Measurements from ENCODE around the gene PNMA5.
A peak's percentile ranks its signal among the peaks of the same experiment; 100 is the strongest.
"Not testable (repeated sequence)": the region's sequence is repeated elsewhere in the genome, so short reads cannot be mapped to it uniquely, and the experiment has no call there.

PNMA5 gene

DNA sequence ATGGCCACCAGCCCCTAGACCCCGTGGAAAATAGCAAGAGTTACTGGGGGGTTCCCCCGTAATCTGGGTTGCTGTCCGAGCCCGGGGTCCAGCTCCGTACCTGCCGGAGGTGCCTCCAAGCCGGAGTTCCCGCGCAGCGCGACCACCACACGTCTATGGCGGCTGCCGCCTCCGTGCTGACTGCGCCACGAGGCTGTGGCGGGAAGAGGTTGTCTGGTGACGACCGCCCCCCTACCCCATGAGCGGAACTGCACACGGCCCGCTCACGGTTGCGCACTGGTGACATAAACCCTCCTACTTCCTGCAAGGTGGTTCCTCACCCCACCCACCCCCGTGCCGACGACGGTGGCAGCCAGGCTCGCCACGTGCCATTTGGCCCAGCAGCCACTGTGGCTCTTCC lies at the start of gene PNMA5:
Gene PNMA5 (minus strand): TSS at position 184 of the 400 bp plus-strand sequence. CDS start 2,518 bp downstream, outside the sequence.
- DNase-seq (ENCODE audit: low read depth in 3 of 3) = no peak

DNA sequence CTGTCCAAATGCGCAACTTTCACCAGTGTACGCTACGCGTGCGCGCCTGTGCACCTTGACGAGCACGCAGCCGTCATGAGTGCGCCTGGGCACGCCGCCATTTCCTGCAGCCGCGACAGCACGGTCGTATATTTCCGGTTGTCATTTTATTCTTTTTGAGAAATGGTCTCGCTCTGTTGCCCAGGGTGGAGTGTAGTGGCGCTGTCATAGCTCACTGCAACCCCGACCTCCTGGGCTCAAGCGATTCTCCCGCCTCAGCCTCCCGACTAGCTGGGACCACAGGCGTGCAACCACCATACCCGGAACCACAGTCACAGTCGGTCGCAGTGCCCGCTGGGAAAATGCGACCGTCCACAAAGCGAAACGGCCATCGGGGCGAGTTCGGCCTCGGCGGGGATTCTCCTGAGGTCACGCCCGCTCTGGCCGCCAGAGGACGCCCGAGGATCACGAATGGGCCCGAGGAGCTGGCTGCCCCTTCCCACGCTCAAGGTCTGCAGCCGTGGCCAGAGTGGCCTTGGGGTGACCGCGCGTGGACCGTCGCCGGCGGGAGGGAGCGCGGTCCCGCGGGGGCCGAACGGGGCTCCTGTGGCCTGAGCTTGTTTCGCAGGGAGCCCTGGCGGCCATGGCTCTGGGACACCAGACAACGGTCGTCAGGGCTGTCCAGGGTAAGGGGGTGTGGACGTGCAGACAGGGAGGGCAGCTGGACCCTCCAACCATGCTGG lies 38.6 kb upstream of the PNMA5 start:
- peak; percentile 27 to 37 (median 27) for DNase-seq (ENCODE audit: low read depth in 3 of 3)

DNA sequence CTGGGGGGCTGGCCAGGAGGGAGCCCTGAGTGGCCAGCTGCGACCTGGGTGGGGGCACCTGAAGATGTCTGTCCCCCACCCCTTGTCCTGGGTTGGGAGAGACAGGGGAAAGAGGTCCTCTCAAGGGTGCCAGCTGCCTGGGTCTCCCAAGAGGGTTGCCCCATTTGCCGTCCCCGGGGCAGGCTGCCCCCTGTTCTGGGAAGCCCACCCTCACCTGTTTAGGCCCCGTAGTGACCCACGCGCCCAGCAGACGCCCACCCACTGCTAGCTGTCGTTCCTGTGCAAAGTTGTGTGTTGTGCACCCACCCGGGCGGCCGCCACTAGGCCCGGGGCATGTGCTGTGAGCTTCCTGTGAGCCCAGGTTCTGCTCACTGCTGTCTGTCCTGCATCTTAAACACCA lies 36.9 kb upstream of the PNMA5 start:
- no peak for DNase-seq (ENCODE audit: low read depth in 3 of 3)

DNA sequence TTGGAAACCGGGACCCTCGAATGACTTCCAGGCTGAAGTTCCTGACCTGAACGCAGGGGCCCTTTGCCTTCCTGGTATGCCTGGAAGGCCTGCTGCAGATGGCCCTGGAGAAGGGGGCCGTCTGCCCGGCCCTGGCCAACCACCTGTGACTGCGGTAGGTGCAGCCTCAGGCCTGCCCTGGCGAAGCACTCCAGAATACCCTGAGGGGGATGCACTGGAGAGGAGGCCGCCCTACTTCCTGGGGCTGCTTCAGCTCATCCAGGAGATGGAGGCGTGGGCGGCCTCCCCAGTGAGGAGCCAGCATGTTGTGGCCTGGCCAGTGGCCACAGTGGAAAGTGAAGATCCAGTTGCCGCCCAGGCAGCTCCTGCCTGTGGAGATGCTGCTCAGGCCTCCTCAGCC lies 36.0 kb upstream of the PNMA5 start:
- DNase-seq (ENCODE audit: low read depth in 3 of 3) = no peak

DNA sequence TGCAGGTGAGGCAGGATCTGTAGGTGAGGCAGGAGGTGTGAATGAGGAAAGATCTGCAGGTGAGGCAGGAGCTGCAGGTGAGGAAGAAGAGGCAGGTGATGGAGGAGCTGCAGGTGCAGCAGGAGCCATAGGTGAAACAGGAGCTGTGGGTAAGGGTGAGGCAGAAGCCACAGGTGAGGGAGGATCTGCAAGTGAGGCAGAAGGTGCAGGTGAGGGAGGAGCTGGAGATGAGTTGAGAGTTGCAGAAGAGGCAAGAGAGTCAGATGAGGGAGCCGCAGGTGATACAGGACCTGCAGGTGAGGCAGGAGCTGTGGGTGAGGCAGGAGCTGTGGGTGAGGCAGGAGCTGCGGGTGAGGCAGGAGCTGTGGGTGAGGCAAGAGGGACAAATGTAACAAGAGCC lies 35.2 kb upstream of the PNMA5 start:
- no peak for DNase-seq (ENCODE audit: low read depth in 3 of 3)

DNA sequence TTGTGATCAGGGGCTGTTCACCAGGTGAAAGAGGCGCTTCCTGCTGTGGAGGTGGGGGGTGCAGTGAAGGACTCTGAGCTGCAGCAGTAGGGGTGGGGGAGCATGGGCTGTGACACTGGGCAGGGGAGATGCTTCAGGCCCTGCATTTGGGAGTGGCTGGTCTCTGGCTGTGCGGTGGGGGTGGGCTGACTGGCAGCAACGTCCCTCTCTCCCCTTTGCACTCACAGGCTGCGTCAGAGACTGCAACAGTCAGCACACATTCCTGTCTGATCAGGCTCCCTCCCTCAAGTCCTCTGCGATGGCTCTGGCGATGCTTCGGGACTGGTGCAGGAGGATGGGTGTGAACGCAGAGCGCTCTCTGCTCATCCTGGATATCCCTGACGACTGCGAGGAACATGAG lies 34.6 kb upstream of the PNMA5 start:
- not testable (repeated sequence) for DNase-seq (ENCODE audit: low read depth in 3 of 3)

DNA sequence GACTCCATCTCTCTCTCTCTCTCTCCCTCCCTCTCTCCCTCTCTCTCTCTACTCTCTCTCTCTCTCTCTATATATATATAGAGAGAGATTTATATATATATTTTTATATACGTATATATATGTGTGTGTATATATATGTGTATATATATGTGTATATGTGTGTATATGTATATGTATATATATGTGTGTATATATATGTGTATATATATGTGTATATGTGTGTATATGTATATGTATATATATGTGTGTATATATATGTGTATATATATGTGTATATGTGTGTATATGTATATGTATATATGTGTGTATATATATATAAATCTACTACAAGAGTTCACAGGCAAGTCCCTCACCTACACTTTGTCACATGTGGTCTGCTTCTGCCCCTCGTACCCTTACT lies 32.6 kb upstream of the PNMA5 start:
- DNase-seq (ENCODE audit: low read depth in 3 of 3) = not testable (repeated sequence)

DNA sequence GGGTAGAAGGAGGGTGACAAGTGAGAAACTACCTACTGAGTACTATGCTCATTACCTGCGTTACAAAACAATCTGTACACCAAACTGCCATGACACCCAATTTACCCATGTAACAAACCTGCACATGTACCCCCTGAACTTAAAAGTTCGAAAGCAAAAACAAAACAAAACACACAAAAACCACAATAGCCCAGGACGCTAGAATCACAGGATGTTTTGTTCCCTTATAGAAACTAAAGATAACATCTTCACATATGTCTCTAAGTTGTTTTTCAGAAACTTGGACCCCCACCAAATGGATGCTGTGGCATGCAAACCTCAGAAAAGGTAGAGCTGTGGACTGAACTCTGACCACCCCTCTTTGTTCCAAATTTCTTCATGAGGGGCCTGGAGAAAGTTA lies 25.2 kb upstream of the PNMA5 start:
- DNase-seq (ENCODE audit: low read depth in 3 of 3) = no peak

DNA sequence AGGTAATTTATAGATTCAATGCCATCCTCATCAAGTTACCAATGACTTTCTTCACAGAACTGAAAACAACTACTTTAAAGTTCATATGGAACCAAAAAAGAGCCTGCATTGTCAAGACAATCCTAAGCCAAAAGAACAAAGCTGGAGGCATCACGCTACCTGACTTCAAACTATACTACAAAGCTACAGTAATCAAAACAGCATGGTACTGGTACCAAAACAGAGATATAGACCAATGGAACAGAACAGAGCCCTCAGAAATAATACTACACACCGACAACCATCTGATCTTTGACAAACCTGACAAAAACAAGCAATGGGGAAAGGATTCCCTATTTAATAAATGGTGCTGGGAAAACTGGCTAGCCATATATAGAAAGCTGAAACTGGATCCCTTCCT lies 23.3 kb upstream of the PNMA5 start:
- not testable (repeated sequence) for DNase-seq (ENCODE audit: low read depth in 3 of 3)

DNA sequence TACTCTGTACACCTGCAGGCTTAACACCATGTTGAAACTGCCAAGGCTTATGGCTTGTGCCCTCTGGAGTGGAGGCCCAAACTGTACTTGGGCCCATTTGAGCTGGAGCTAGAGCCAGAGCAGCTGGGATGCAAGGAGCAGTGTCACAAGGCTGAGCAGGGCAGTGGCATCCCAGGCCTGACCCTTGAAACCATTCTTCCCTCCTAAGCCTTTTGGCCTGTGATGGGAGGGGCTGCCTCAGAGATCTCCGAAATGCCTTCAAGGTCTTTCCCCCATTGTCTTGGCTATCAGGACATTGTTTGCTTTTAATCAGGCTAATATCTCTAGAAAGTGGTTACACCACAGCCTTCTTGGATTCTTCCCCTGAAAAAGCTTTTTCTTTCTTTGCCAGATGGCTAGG lies 10.9 kb upstream of the PNMA5 start:
- no peak for DNase-seq (ENCODE audit: low read depth in 3 of 3)

DNA sequence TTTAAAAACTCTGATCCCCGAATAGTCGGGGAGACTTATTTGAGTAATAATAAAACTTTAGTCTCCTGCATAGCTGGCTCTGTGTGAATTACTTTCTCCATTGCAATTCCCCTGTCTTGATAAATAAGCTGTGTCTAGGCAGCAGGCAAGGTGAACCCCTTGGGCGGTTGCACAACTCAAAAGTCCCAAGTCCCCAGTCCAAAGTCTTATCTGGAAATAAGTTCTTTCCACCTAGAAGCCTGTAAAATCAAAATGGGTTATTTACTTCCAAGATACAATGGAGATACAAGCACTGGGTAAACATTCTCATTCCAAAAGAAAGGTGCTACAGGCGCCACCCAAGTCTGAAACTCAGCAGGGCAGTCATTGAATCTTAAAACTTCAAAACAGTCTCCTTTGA lies 10.1 kb upstream of the PNMA5 start:
- no peak for DNase-seq (ENCODE audit: low read depth in 3 of 3)

DNA sequence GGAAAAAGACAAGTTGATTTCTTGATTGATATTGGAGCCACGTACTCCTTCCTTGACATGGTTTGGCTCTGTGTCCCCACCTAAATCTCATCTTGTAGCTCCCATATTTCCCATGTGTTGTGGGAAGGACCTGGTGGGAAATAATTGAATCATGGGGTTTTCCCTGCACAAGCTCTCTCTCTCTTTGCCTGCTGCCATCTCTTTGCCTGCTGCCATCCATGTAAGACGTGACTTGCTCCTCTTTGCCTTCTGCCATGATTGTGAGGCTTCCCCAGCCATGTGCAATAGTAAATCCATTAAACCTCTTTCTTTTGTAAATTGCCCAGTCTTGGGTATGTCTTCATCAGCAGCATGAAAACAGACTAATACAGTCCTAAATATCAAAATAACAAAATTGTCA lies 8.3 kb upstream of the PNMA5 start:
- not testable (repeated sequence) for DNase-seq (ENCODE audit: low read depth in 3 of 3)

DNA sequence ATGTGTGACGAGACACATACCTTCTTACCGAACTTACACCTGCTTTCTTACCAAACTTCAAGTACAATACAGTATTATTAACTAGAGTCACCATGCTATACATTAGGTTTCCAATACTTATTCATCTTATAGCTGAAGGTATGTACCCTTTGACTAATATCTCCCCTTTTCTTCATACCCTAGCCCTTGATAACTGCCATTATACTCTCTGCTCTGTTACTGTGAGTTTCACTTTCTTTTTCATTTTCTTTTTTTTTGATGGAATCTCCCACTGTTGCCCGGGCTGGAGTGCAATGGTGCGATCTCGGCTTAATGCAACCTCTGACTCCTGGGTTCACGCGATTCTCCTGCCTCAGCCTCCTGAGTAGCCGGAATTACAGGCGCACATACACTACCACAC lies 3.4 kb upstream of the PNMA5 start:
- no peak for DNase-seq (ENCODE audit: low read depth in 3 of 3)

DNA sequence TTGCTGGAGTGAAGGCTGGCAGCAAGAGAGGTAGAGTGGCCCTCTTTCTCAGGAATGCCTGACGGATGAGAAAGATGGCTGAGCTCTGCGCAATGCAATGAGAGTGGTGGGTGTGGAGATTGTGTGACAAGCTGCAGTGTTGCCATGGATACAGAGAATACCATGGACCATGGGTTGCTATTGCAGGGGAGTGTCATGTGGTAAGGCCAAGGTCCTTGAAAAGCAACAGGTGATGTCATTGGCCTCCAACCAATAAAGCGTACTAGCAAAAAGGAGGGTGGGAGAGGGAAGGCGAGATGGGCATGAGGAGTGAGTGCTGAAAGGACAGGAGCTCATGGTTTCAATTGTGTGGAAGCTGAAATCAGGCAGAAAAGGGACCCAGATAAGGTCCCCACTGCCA lies 1.8 kb downstream of the PNMA5 start:
- no peak for DNase-seq (ENCODE audit: low read depth in 3 of 3)

DNA sequence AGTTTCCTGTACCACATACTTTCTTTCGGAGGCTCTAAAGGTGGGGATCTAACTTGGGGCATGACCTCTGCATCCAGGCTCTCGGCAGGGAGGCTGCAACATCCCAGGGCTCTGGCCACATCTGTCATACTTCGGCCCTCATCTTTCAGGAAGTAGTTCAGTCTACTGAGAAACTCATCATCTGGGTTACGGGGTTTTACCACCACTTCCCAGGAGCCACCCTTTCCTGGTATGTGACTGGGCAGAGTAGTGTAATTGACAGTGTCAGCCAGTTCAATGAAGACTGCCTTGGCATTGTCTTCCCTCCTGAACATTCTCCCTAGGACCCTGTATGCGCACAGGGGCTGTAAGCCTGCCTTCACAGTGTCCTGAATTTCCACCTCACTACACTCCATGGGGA lies 2.8 kb downstream of the PNMA5 start:
- DNase-seq (ENCODE audit: low read depth in 3 of 3) = no peak

DNA sequence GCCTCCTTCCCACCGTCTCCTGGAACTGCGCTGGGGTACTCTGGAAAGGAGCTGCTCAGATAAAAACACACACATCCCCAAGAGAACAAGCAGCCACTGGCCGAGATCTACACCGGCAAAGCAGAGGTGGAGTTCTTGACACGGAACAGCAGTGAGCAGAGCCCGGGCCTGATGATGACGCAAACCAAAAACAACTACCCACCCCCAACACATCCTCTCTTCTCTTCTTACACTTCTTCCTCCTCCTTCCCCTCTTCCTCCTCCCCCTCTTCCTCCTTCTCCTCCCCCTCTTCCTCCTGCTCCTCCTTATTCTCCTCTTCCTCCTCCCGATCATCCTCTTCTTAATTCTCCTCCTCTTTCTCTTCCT lies 4.6 kb downstream of the PNMA5 start:
- DNase-seq (ENCODE audit: low read depth in 3 of 3) = no peak

DNA sequence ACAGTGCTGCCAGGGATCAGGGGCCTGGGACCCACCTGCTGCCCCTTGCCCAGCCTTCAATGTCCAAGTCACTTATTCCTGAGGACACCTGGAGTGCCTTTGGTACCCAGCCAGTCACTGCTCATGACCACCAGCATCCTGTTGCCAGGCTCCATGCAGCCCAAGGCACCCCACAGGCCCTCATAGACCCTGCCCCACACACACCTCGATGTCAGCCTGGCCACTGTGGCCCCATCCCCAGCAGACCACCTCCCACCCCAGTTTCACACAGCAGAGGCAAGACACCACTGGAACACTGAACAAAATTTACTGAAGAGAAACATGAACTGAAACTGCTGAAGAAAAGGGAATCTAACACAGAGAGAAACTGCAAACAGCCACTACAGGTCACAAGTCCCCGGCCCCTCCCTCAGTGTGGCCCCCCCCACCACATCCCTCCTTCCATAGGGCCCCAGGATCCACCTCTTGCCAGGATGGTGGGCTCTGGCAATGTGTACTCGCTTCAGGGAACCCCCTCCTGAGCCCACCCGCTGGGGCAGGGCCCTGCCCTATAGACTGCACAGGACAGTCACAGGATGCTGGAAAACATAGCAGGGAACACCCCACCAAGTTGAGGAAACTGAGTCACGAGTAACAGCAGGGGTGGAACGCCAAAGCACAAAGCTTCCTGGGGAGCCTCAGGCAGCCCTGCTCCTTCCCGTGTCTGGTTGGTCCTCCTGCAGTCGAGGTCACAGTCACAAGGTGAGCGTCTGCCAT lies 5.2 kb downstream of the PNMA5 start:
- DNase-seq (ENCODE audit: low read depth in 3 of 3) = no peak

DNA sequence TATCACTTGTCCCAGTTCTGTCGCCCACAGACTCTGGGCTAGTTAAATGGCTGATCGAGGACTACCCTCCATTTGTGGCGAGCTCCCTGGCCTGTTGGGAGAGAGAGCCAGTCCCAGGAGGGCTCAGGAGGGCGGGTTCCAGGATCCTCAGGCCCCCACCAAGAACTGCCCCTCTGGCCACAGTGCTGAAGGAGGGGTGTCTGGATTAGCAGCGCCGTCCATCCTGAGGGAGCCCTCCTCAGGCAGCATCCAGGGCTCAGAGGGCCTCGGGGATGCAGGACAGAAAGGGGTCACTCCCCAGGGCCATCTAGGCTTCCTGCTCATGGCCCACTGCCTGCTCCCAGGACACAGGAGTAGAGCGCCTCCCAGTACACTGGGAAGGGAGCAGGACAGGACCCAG lies 6.1 kb downstream of the PNMA5 start:
- DNase-seq (ENCODE audit: low read depth in 3 of 3) = no peak

DNA sequence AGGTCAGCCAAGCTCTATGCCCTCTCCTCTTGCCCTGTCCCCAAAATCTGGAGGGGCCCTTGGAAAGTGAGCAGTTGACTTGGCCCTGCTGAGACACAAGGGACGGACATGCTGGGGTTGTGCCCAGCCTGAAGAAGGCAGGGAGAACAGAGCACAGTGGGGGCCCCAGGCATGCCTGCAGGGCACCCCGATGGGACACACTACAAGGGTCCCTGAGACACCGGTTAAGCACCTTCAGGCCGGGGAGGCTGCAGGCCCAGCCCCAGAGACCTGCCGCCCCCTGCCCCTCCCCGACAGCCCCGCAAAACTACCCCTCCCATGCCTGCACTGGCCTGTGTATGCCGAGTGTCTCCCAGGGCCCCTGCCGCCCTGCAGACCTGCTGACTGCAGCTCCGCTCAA lies 6.8 kb downstream of the PNMA5 start:
- DNase-seq (ENCODE audit: low read depth in 3 of 3) = not testable (repeated sequence)

DNA sequence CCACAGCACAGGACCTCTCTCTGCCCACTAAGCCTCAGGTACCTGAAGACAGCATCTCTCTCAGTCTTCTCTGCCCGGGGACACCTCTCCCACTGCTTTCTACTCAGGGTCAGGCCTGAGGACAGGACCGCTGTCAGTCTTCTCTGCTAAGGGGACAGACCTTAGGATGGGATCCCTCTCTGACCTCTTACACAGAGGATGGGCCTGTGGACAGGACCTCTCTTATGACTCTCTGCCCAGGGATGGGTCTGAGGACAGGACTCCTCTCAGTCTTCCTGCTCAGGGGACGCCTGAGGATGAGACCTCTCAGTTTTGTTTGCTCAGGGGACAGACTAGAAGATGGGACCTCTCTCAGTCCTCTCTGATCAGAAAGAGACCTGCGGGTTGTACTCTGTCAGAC lies 8.5 kb downstream of the PNMA5 start:
- DNase-seq (ENCODE audit: low read depth in 3 of 3) = not testable (repeated sequence)

DNA sequence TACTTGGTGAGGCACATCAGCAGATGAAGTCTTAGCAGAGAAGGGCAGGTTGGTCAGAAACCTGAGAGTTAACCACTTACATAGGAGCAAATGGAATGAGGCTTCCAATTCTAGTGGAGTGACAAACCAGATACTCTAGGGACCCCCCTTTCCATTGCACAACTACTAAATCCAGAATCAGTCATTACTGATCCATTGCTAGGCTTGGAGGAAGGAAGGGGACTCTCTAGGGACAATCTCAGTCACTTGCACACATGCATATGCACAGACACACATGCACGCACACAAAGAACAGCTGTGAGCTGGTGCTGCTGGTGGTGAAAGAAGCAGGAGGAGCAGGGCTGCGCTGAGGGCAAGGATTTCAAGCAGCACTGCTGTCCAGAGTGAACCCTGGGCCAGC lies 25.7 kb downstream of the PNMA5 start:
- no peak for DNase-seq (ENCODE audit: low read depth in 3 of 3)

DNA sequence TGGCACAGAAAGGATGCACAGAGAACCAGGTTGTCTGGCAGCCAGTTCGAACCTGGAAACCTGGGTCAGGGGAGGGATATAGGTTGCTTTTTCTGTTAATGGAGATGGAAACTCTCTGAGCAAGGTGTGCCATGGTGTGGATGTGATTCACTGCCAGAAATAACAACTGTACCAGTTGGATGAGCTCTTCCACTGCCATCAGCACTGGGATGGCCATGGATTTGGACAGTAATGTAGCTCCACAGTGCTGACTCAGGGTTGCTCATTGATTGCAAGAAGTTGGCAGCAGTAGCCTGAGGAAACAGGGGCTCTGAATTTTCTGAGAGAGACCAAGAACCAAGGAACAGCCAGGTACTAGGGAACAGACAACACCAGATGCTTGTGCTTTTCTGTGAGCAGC lies 33.8 kb downstream of the PNMA5 start:
- DNase-seq (ENCODE audit: low read depth in 3 of 3) = no peak

DNA sequence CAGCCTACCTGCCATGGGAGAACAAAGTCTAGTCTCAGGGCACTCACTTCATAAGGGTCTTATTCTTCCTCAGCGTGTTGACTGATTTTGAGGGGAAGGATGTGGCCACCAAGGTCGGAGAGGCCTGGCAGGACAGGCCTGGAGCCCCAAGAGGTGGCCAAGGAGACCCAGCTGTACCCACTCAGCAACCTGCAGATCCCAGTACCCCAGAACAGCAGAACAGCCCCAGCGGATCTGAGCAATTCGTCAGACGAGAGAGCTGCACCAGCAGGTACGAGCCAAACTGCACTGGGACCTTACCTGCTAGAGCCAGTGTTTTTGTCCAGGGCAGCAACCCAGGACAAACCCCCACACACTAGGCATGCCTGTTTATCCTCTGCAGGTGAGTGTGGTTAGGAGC lies 34.3 kb downstream of the PNMA5 start:
- DNase-seq (ENCODE audit: low read depth in 3 of 3) = no peak
